Fibroblast of skin of left quadriceps (primary cell): ENCODE results near the gene DENND2D.

Experiments
- DNase-seq, 2 experiments: peaks; one replicate each; pipeline ENCODE4 v3.0.0-alpha.2; 2013; ENCODE audit warnings: low read depth in 2 of 2

Gene DENND2D, protein sequence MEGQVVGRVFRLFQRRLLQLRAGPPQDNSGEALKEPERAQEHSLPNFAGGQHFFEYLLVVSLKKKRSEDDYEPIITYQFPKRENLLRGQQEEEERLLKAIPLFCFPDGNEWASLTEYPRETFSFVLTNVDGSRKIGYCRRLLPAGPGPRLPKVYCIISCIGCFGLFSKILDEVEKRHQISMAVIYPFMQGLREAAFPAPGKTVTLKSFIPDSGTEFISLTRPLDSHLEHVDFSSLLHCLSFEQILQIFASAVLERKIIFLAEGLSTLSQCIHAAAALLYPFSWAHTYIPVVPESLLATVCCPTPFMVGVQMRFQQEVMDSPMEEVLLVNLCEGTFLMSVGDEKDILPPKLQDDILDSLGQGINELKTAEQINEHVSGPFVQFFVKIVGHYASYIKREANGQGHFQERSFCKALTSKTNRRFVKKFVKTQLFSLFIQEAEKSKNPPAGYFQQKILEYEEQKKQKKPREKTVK

DNA sequence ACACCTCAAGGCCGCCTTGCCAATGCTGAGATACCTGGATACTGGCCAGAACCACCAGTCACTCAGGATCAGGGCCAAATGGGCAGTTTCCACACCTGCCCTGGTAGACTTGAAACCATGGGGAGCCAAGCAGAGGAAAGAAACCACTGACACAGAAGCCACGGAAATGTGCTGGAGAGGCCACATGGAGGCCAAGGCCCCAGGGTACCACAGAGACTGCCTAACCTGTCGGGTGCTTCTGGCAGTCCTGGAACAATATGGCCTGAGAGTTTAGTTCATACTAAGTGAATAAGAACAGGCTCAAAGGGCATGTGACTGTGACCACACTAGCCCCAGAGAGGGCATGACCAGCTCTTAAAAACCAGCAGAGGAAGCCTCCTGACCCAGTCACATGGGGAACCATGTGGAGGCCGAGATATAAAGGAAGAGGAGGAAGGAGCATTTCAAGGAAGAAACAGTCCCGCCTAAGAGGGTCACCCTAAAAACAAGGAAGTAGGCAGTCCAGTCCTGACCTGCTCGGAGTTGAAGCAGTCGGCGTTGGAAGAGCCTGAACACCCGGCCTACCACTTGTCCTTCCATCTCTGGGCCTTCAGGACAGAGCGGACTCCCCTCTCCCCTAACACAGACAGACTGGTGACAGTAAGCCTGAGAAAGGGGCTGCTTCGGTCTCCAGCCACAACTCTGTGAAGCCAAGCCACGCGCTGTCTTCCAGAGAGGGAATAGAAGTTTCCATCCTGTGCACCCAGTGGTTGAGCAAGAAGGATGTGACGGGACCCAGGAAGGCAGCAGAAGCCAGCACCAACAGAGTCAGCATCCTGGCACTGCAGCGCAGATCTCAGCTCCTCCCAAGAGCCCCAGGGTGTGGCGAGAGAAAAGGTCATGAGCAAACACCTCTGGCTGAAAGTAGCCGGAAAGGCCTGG lies at the start of gene DENND2D:
DENND2D (minus strand) TSS at position 766 of the 921 bp plus-strand sequence; CDS start at position 579, 187 bp downstream.
- DNase-seq, result no peak

DNA sequence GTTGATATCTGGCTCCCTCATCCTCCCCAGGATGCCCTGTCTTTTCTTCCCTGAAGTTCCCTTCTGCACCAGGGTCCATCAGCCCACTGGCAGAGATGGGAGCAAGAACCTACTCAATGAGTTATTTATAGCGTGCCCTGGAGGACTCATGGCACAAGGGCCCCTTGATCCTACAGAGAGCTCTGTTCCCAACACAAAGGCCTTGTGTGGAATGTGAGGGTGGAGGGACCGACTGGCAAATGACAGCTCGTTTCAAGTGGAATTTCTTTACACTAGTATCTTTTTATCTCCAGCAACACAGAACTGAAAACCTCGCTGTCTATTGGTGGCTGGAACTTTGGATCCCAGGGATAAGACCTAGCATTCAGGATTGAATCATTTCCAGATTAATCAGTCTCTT lies 49.5 kb upstream of the DENND2D start:
- no peak for DNase-seq

DNA sequence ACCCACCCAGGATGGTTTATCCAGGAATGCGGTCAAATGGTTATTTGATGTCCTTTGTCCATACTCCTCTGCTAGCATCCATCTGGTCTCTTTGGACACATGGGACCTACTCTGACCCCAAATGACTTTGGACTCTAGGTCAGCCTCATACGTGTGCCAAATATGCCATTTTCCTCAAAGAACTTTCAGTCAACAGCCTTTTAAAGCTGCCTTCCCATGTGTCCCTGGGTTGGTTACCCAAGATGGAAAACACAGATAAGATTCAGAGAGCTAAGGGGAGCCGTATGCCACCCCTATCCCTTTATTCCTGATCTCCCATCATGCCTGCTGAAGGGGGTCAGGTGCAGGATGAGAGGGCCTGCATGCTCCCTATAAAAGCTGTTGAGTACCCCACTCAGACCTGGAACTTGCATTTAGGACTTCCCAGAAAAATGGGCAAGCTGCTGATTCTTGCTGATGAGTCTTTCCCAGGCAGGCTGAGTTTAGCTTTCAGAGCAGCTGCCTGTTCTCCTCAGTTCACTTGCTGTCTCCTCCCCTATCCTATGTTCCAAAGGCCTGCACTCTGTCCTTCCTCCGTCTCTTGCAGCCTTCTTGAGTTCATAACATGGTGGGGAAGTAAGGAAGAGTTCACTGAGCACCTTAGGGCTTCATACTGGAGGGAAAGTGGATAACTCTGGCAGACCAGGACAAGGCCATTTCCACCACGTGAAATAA lies 46.8 kb upstream of the DENND2D start:
- no peak for DNase-seq

DNA sequence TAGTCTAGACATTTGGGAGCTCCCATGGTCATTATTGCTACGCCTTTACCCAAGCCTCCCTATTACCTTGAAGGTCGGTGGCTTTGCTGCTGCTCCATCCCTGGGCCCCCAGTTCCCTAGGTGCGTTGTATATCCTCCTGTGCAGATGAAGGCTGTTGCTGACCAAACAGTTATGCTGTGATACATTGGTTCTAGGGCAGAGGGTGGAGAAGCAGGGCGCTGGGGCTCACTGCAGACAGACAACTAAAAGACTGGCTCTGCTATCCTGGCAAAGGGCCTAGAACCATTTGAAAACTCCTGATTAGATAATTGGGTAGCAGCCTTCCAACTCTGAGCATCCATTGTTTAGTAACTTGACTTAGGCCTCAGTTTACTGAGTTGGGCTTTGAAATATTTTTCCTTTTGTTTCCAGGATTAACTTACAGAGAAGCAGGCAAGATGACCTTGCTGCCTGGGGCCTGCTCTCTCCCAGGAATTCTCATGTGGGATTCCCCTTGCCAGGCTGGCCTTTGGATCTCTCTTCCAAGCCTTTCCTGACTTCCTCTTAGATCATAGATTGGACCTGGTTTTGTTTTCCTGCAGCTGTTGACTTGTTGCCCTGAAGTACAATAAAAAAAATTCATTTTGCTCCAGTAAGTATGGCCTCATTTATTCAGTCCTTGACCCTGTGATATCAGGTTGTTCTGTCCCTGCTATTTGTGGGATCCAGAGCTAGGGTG lies 42.5 kb upstream of the DENND2D start:
- no peak for DNase-seq

DNA sequence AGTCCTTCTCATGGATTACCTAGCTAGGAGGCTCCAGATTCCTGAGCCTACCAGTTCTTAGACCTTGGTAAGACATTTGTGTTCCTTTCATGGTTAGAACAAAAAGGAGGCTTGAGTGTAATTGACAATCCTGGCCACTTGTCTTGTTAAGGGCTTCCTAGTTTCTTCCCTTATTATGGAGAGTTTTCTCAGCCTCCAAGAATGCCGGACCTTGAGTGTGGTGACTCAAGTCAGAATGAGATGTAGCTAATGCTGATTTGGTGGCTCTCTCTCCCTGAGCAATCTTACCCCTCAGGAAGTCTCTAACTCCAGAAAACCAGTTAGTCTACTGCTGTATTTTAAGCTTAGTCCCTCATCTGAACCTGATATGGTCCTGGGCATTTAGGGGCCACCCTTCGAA lies 41.4 kb upstream of the DENND2D start:
- DNase-seq, result no peak

DNA sequence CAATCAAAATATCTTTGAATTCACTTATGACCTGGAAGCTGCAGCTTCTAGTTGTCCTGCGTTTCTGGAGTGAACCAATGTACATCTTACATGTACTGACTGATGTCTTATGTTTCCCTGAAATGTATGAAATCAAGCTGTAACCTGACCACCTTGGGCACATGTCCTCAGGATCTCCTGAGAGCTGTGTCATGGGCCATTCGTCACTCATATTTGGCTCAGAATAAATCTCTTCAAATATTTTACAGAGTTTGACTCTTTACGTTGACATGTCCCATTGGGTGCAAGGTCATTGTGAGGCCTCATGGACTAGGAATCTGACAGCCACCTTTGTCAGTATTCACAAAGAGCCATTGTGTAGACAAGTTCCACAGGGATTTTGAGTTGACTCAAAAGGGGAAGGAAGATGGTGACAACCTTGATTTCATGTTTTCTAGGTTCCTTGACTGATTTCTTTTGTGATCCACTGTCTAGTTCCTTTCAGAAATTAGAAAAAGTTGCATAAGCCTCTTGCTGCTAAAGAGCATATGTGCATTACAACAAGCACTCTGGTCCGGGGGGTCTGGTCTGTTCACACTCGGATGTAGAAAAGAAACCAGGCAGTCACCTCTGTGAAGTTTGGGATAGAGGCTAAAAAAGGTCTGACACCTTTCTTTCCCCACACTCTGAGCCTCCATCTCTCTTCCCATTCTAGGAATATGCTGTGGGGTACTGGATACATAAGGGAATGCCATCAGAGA lies 37.8 kb upstream of the DENND2D start:
- DNase-seq, result no peak

DNA sequence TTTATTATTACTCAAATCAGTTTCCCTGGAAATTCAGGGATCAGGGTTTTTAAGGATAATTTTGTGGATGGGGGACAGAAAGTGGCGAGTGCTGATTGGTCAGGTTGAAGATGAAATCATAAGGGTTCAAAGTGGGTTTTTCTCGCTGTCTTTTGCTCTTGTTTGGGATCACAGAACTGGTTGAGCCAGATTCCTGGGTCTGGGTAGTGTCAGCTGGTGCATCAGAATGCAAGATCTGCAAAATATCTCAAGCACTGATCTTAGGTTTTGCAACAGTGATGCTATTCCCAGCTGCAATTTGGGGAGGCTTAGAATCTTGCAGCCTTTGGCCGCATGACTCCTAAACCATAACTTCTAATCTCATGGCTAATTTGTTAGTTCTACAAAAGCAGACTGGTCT lies 36.4 kb upstream of the DENND2D start:
- no peak for DNase-seq

DNA sequence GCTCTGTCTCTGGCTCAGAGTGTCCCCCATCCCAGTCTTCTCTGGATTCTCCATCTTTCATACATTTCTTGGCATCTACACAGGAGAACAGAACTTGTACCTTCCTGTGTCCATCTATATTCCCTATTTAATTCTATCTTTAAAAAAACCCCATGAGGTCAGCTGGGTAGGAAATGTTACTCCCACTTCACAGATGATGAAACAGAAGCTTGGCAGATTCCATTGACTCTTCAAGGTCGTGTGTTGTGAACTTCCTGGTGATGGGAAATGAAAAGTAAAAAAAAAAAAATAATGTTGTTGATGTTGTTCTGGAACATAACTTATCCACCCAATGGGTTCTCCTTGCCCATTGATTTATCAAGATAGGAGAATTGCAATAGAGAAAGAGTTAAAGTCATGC lies 35.9 kb upstream of the DENND2D start:
- no peak for DNase-seq

DNA sequence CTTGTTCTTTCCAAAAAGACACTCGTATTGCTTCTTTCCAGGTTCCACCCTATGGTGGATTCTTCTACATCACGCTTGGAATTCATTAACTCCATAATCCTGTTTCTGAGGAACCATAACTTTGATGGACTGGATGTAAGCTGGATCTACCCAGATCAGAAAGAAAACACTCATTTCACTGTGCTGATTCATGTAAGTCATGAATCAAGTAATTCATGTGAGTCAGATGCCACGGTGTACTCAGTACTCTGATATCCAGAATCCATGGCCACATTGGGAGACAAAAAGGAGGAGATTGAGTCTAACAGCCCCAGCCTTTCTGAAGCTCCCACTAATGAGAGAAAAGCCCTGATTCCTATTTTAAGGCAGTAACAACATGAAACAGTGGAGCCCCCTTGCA lies 34.4 kb upstream of the DENND2D start:
- no peak for DNase-seq

DNA sequence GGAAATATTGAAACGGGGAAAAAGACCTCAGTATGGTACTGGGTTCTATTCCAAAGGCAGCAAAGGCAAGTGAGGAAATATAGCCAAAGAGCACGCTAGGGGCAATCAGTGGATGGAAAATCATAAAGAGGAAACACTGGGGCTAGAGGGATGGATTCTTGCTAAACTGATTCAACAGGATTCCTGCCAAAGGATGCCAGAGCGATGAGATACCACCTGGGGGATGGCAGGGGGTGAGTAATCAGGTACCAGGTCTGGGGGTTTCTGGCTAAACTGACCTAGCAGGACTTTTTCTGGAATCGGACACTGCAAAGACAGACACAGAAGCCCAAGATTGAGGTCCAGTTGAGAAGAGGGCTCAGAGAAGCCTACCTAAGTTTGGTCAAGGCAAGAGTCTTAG lies 33.8 kb upstream of the DENND2D start:
- no peak for DNase-seq

DNA sequence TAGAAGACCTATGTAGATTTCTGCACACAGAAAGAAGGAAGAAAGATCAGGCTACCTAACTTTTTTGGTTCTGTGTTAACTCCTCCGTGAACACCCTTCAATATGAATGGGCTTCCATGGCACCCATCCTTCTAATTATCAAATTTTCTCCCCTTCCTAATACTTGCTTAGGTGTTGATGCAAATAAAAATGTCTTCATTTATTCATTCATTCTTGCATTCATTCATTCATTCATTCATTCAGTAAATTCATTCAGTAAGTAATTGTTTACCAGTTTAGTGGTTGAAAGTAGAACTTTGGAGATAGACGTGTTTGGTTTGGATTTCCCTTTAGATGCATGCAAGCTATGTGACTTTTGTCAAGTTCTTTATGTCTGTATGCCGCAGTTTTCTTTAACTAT lies 31.7 kb upstream of the DENND2D start:
- no peak for DNase-seq

DNA sequence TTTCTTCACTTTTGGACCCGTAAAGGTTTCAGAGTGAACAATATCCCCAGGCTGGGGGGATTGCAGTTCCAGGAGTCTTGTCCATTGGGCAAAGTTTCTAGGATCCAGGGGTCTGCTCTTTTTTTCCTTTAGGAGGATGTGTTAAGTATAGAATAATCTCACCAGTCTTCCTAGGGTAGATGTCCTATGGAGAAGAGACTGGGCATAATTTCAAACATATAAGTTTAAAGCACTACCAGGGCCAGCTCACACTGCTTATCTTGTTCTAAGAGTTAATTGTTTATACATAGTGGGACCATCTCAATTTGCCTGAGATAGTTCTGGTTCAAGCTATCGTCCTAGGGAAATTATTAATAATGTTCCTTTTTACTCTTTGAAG lies 28.3 kb upstream of the DENND2D start:
- no peak for DNase-seq

DNA sequence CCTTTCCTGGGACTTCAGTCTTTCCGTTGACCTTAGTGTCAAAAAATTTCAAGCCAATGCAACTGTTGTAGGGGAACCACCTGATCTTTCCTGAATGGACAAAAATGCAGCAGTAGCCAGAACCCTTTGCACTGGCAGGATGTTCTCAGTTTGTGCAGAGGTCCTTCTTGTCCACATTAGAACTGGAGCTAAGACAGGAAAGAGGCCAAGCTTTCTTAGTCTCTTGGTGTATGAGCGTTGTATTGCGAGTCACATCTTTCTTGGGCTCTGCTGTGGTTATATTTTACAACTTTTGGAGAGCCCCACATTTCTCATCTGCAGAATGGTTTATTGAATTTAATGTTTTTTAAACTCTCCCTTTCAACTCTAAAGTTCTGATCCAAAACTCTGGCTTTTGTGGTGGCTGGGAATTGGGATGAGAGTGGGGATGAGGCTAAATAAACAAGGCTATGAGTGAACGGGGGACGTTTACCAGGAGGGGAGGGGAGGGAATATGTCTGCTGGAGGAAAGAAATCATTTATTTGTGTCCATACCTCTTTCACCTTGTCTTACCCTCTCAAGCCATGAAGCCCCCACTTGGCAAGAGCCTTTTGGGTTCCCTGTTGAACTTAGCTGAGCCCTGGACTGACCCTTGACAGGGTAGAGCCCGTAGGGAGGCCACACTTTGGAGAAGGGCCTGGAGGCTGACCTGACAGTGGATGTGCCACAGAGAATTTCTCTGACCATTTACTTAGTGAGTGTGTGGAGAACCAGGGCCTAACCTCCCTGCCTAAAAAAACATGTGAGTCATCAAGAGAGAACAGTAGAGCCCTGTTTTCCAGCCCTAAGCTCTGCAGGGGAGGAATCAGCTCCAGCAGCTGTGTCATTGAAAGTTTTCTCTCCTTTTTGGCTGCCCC lies 27.7 kb upstream of the DENND2D start:
- DNase-seq, result peak; percentile 13 to 15

DNA sequence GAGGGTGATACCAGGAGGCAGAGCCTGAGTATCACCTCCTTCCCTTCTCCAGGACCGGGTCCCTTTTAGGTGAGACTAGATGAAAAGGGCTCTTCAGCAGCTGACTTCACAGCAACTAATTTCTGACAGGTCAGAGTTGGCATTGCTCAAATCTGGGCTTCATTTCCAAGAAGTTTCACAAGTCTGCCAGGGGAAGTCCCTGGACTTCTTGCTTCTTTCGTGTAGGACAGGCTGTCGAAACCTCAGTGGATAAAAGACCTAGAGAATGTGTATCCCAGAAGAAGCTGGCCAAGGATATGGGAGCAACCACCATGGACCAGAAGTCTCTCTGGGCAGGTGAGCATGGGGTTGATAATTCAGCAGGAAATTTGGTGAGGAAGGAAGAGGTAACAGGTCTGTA lies 27.0 kb upstream of the DENND2D start, which contains the start of gene CHI3L2:
CHI3L2 (plus strand) TSS at position 280 of the 400 bp plus-strand sequence; CDS start at position 297, 17 bp downstream.
- no peak for DNase-seq

DNA sequence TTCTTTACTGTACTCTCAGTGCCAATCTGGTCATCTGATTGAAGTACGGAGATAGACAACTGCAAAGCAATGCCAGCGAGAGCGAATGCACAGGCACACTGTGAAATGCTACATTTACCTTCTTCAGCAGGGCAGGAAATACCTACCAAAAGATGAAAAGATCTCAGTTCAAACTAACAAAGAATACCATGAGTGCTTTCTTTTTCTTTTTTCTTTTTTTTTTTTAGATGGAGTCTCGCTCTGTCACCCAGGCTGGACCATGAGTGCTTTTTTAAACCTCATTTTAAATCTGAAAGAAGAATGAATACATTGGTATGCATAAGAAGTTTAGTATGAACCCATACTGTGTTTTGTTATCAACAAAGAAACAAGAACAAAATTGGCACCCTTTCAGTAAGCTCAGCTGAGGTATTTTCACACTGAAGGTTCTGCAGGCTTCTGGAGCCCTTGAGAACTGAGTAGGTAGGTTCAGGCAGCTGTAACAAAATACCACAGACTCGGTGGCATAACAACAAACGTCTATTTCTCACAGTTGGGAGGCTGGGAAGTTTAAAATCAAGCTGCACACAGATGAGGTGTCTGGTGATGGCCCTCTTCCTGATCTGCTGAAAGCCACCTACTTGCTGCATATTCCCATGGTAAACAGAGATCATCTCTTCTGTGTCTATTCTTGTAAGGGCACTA lies 25.4 kb upstream of the DENND2D start:
- no peak for DNase-seq

DNA sequence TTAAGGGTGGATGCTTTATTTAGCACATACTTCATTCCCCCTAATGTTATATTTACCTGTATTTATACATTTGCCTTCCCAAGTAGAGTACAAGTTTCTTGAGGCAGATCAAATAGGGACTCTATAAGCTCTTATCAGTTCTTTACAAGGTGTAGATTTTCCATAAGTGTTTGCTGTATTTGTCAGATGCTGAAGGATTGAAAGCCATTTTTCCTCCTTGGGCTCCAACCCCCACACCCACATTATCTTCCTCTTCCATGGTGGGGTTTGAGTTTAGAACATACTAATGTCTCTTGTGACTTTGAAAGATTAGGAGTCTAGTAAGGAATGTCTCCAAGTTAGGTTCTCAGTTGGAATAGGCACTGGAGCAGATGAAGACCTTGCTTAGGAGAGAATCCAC lies 24.6 kb upstream of the DENND2D start:
- DNase-seq, result no peak

DNA sequence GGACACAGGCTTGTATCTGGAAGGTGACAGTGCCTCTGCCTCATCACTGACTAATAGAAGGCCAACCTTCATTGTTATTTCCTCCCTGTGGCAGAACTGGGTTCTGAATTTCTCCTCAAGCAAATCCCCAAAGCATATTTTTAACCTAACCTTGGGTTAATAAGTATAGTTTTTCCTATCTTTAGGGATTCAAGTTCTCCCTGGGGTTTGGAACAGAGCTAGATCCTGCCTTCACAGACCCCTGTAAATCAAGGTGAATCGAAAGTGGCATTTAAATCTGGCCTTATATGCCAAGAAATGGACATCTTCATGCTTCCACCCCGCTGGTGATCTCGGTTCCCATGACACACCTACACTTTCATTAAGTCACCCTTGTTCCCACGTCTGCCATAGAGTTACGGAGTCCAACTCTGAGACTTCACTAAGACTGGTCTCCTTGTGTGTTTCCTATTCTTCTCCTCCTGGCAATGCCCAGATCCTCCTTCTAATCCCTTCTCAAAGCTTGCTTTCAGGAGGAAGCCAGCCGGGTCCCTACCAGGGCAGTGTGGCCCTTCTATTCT lies 22.8 kb upstream of the DENND2D start:
- no peak for DNase-seq

DNA sequence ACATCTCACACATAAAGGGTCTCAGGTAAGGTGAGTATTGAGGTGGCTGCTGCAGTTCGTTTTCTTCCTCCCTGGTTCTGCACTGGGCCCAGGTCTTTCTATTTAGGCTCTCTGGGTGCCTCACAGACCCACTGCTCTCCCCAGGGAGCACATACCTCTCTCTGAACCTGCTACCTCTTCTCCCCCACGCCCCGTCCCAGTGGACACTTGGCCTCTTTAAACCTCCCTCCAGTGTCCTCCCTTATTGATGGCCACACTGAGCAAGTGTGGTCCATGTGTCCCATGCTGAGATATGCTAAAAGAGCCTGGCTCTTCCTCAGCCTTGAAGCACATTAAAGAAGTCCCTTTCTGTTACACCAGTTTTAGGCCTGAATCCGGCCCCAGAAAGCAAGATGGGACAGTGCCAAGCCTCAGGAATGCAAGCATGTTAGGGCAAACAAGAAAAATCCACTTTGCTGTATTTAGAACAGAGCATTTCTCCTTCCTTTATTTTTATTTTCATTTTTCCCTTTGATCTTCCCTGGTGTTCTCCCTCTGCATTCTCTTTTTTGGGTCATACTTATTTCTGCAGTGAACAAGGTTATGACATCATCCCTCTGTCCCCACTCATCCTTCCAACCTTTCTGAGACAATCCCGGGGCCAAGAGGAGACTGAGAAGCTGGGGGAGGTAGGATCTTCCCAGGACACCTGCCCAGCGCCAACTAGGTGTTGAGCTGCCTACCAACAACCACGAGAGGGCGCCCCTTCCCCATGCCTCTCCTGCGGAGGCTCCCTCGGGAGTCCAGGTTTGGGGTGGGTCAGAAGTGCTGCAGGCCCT lies 22.1 kb upstream of the DENND2D start:
- no peak for DNase-seq
